HepG2 (cell line): ENCODE measurements around the gene TNFRSF1B. TPM values are rescaled to one million over a fixed set of nuclear protein-coding genes. Genes with fewer than 3 reads are reported as not detected.

Source experiments
- ATAC-seq: fragments of 200-7000 bp; cut with Tn5 transposase; 3 replicates; pipeline ENCODE4 v1.9.1; 2020; ENCODE audit warnings: mild to moderate bottlenecking, moderate library complexity
- BruUV-seq: library from RNA; stranded (reverse); fragments of 400-500 nt; replicated peaks from 2 replicates; lab custom pipeline; 2021; lab: Mats Ljungman, UMichigan
- CTCF ChIA-PET: fragments of 300-600 bp; formaldehyde crosslinking; extraction: SDS; loops from one replicate; lab custom pipeline; 2021; ENCODE audit warnings: low total read pairs, inconsistent platforms, low intra/inter-chr PET ratio; lab: Yijun Ruan, JAX
- POLR2A ChIA-PET: fragments of 350-600 bp; sonication (Branson Sonifier 250); formaldehyde crosslinking; loops from one replicate; lab custom pipeline; 2020; ENCODE audit warnings: antibody characterized with exemption, inconsistent platforms; lab: Yijun Ruan, JAX
- DNase-seq: peaks from one replicate; pipeline ENCODE4 v3.0.0-alpha.2; 2015; ENCODE audit warnings: low spot score
- FAIRE-seq: peaks from 3 replicates; lab custom pipeline; 2011; peaks lifted over from hg19 to GRCh38; lab: Jason Lieb, UNC
- H2AFZ ChIP-seq: one replicate; pipeline ENCODE4 v1.6.1; 2011; ENCODE audit warnings: low read length, inconsistent platforms
- H3K27ac ChIP-seq: fragments of 300-600 bp; 3 replicates; pipeline ENCODE4 v1.8.0; 2011; ENCODE audit warnings: mixed run types, mild to moderate bottlenecking, mixed read lengths, low read length, inconsistent platforms; ENCODE audit not compliant: insufficient read depth; ENCODE audit errors: extremely low read length
- H3K27me3 ChIP-seq, 2 experiments: fragments of 200-600 bp in 1 of 2; 2 replicates in 1 of 2; 3 replicates in 1 of 2; pipeline versions ENCODE4 v1.6.0 to v1.8.0; 2011; ENCODE audit warnings: low read length in 2 of 2, mild to moderate bottlenecking in 2 of 2, moderate library complexity in 2 of 2, inconsistent platforms in 1 of 2; ENCODE audit not compliant: insufficient read depth in 2 of 2, control insufficient read depth in 1 of 2
- H3K36me3 ChIP-seq, 2 experiments: fragments of 200-600 bp in 1 of 2; replicated peaks in 1 of 2; 2 replicates in 1 of 2; 3 replicates in 1 of 2; pipeline versions ENCODE4 v1.5.1 to v1.8.0; 2011; ENCODE audit warnings: low read length in 2 of 2, inconsistent platforms in 1 of 2; ENCODE audit not compliant: insufficient read depth in 2 of 2, control insufficient read depth in 1 of 2
- H3K4me1 ChIP-seq: 2 replicates; pipeline ENCODE4 v1.5.1; 2012; ENCODE audit warnings: low read length, inconsistent platforms; ENCODE audit not compliant: insufficient read depth
- H3K4me2 ChIP-seq: 2 replicates; pipeline ENCODE4 v1.6.0; 2011; ENCODE audit warnings: low read depth, low read length, inconsistent platforms
- H3K4me3 ChIP-seq, 3 experiments: fragments of 200-600 bp in 1 of 3; sonication (generic), shearing (Covaris generic) in 1 of 3; replicated peaks in 1 of 3; 2 replicates each; pipeline ENCODE4 v1.5.1; 2011 to 2016; ENCODE audit warnings: low read length in 3 of 3, inconsistent platforms in 2 of 3, low read depth in 2 of 3, mild to moderate bottlenecking in 2 of 3, control low read depth in 1 of 3, mixed read lengths in 1 of 3; ENCODE audit not compliant: insufficient read depth in 1 of 3
- H3K79me2 ChIP-seq: one replicate; pipeline ENCODE4 v1.6.1; 2011; ENCODE audit warnings: low read length, inconsistent platforms; ENCODE audit not compliant: insufficient read depth
- H3K9ac ChIP-seq: 2 replicates; pipeline ENCODE4 v1.6.0; 2011; ENCODE audit warnings: mild to moderate bottlenecking, low read depth, low read length, inconsistent platforms; ENCODE audit not compliant: insufficient read depth
- H3K9me3 ChIP-seq: 2 replicates; pipeline ENCODE4 v1.5.1; 2012; ENCODE audit warnings: mild to moderate bottlenecking, low read length
- H4K20me1 ChIP-seq: 2 replicates; pipeline ENCODE4 v1.6.0; 2011; ENCODE audit warnings: inconsistent platforms, mild to moderate bottlenecking, low read length, moderate library complexity; ENCODE audit not compliant: insufficient read depth
- NPAS2 ChIP-seq: sonication (generic); formaldehyde crosslinking; IDR thresholded peaks from 2 replicates; pipeline ENCODE4 v1.8.0; 2022; ENCODE audit warnings: mild to moderate bottlenecking, missing genetic modification reagents, borderline replicate concordance
- WGBS: methylation state at CpG from one replicate; pipeline ENCODE4 v1.1.6; 2017; ENCODE audit warnings: low lambda C conversion rate; 5-methylcytosine and 5-hydroxymethylcytosine counted together
- in situ Hi-C: cut with HindIII; loops from 2 replicates; pipeline ENCODE4 v1.10.0; 2017; ENCODE audit warnings: low pct_unique_long_range_greater_than_20kb; ENCODE audit not compliant: extremely low pct_ligation_motif_present
- intact Hi-C: fragments of 100-400 bp; cut with micrococcal nuclease; formaldehyde crosslinking; loops from one replicate; pipeline ENCODE4 v1.10.0; 2022; ENCODE audit not compliant: unreplicated experiment
- polyA plus RNA-seq, 8 experiments: library from polyadenylated mRNA; depleted of rRNA in 3 of 8; stranded (reverse) in 7 of 8; unstranded in 1 of 8; fragments of >200 nt; fragmentation: Illumina TruSeq in 4 of 8; extraction: Trizol in 4 of 8; gene quantifications; 2 replicates each; pipeline versions ENCODE4 v1.2.1 to v1.2.3, GENCODE V29; 2011 to 2016; ENCODE audit warnings: low read depth in 4 of 8, missing spikeins in 1 of 8, mixed read lengths in 1 of 8; ENCODE audit not compliant: insufficient read depth in 1 of 8
- total RNA-seq, 5 experiments: library from RNA; depleted of rRNA; stranded (reverse); fragments of >200 nt; fragmentation: Illumina TruSeq; extraction: Trizol; gene quantifications; 2 replicates each; pipeline ENCODE4 v1.2.3, GENCODE V29; 2016; ENCODE audit warnings: low read depth in 1 of 5
- TF ChIP-seq, protein P1 (sequence below): sonication (generic); formaldehyde crosslinking; IDR thresholded peaks from 2 replicates; pipeline ENCODE4 v1.5.0; 2020; ENCODE audit warnings: mild to moderate bottlenecking, missing genetic modification reagents, moderate library complexity
- TF ChIP-seq, protein P2 (sequence below): sonication (generic); formaldehyde crosslinking; conservative IDR thresholded peaks from 2 replicates; pipeline ENCODE4 v1.8.0; 2022; ENCODE audit warnings: mild to moderate bottlenecking, moderate library complexity, missing genetic modification reagents
- TF ChIP-seq, protein P3 (sequence below): sonication (generic); formaldehyde crosslinking; IDR thresholded peaks from 2 replicates; pipeline ENCODE4 v1.8.0; 2022; ENCODE audit warnings: missing genetic modification reagents, mild to moderate bottlenecking, borderline replicate concordance

TNFRSF1B gene
- total and polyA plus RNA-seq, 2 of the 13 experiments (the other 11 are each of a cell fraction or from before 2014, with no cell fraction given): 0.04 to 0.11 TPM

DNA sequence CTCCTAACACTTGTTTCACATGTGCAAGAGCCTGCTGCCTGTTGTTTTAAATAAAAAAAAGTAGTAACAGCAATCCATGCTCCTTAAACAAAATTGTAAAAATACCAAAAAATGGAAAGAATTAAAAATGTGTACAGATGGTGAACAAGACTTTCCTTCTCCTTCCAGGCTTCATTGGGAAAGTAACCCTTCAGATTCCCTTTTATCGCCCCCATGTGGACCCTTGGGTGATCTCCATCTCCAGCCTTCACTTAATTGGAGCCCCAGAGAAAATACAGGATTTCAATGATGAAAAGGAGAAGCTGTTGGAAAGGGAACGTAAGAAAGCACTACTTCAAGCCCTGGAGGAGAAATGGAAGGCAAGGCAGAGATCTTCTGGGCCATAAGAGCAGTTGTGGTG is 77.3 kb downstream of the TNFRSF1B start:
- Histone ChIP-seq H3K9ac (no peak overlapping the region), H3K4me3 (no peak overlapping the region), H2AFZ (no peak overlapping the region), H3K27me3 (no peaks in the 10 kb centered on the region), H3K4me1 (no peaks in the 10 kb centered on the region), H3K27ac (no peak overlapping the region), H4K20me1 (no peaks in the 10 kb centered on the region), H3K9me3 (no peaks in the 10 kb centered on the region), H3K4me2 (no peak overlapping the region), H3K36me3 (peaks cover 9 to 25% of the 10 kb centered on the region in 2 experiments), H3K79me2 (no peaks in the 10 kb centered on the region)
- intact Hi-C loops: no loop called here
- in situ Hi-C loops: no loop called here
- no TSS peak for BruUV-seq
- TF ChIP-seq, protein P1, sequence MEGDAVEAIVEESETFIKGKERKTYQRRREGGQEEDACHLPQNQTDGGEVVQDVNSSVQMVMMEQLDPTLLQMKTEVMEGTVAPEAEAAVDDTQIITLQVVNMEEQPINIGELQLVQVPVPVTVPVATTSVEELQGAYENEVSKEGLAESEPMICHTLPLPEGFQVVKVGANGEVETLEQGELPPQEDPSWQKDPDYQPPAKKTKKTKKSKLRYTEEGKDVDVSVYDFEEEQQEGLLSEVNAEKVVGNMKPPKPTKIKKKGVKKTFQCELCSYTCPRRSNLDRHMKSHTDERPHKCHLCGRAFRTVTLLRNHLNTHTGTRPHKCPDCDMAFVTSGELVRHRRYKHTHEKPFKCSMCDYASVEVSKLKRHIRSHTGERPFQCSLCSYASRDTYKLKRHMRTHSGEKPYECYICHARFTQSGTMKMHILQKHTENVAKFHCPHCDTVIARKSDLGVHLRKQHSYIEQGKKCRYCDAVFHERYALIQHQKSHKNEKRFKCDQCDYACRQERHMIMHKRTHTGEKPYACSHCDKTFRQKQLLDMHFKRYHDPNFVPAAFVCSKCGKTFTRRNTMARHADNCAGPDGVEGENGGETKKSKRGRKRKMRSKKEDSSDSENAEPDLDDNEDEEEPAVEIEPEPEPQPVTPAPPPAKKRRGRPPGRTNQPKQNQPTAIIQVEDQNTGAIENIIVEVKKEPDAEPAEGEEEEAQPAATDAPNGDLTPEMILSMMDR (CRISPR knock-in tag): peak; percentile 27
- TF ChIP-seq, protein P2, sequence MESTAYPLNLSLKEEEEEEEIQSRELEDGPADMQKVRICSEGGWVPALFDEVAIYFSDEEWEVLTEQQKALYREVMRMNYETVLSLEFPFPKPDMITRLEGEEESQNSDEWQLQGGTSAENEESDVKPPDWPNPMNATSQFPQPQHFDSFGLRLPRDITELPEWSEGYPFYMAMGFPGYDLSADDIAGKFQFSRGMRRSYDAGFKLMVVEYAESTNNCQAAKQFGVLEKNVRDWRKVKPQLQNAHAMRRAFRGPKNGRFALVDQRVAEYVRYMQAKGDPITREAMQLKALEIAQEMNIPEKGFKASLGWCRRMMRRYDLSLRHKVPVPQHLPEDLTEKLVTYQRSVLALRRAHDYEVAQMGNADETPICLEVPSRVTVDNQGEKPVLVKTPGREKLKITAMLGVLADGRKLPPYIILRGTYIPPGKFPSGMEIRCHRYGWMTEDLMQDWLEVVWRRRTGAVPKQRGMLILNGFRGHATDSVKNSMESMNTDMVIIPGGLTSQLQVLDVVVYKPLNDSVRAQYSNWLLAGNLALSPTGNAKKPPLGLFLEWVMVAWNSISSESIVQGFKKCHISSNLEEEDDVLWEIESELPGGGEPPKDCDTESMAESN (CRISPR knock-in tag): no peak
- TF ChIP-seq NPAS2 (CRISPR knock-in tag): no peak
- TF ChIP-seq, protein P3, sequence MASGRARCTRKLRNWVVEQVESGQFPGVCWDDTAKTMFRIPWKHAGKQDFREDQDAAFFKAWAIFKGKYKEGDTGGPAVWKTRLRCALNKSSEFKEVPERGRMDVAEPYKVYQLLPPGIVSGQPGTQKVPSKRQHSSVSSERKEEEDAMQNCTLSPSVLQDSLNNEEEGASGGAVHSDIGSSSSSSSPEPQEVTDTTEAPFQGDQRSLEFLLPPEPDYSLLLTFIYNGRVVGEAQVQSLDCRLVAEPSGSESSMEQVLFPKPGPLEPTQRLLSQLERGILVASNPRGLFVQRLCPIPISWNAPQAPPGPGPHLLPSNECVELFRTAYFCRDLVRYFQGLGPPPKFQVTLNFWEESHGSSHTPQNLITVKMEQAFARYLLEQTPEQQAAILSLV (CRISPR knock-in tag): no peak
- DNase-seq (no peak), FAIRE-seq (no peak), ATAC-seq (no peak)
- WGBS: 74% methylated on average over 2 of the region's 2 CpGs
- POLR2A ChIA-PET: no interaction called here
- CTCF ChIA-PET: no interaction called here
